GM19463 (cell line): Measurements from ENCODE around the gene HIPK4.
"Not testable (repeated sequence)": the region's sequence is repeated elsewhere in the genome, so short reads cannot be mapped to it uniquely, and the experiment has no call there.

Experiments
- ATAC-seq: cut with Tn5 transposase; IDR thresholded peaks from one replicate; pipeline ENCODE4 v1.9.1; 2021; ENCODE audit warnings: mild to moderate bottlenecking, moderate library complexity; ENCODE audit not compliant: unreplicated experiment

Gene HIPK4

DNA sequence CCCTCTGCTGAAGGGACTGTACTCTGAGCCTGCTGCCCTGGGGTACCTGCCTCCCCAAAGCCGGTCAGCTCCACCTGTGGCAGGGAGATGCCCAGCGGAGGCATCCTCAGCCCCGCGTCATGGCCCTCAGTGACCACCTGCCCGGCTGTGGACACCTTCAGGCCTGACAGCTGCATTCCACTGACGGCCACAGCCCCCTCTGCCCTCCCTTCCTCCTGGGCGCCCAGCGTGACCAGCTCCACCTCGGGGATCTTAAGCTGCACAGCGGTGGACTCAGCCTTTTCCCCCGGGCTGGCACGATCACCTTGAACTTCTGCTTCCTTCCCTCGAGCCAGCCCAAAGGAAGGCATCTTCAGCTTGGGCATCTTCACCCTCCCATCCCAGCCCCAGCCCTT is 4.8 kb upstream of the HIPK4 start:
- no peak for ATAC-seq

DNA sequence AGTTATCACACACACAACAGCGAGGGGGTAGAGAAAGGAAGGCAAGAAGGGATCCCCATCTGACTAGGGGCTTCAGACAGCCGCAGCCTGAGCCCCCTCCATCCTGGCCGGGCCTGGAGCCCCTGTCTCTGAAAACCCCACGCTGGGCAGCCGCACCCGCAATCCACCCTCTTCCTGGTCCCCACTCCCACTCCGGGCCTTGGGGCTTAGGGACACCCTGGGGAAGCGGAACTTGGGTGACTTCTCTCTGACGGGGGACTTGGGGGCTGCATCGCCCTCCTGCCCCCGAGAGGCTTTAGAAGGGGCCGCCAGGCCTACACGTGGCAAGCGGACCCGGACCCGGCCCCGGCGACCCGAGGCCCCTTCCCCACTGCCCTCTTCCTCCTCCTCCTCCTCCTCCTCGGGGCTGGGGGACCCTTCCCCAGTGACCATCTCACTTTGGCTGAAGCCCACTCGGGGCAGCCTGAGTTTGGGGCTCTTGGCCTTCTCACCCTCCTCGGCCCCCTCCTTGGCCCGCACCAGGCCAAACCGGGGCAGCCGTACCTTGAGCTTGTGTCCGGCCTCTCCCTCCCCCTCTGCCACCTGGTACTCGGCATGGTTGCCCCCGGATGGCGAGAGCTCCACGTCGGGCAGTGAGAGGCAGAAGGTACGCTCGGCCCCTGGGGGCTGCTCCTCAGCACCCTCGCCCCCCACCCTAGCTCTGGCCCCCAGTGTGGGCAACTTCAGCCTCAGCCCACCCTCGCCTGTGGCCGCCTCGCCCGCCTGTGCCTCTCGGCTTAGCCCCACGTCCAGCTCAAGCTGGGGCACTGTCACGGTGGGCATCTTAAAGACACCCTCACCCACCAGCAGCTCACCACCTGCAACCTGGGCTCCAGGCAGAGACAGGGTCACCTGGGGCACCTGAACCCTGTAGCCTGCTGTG is 4.2 kb upstream of the HIPK4 start:
- ATAC-seq: no peak

DNA sequence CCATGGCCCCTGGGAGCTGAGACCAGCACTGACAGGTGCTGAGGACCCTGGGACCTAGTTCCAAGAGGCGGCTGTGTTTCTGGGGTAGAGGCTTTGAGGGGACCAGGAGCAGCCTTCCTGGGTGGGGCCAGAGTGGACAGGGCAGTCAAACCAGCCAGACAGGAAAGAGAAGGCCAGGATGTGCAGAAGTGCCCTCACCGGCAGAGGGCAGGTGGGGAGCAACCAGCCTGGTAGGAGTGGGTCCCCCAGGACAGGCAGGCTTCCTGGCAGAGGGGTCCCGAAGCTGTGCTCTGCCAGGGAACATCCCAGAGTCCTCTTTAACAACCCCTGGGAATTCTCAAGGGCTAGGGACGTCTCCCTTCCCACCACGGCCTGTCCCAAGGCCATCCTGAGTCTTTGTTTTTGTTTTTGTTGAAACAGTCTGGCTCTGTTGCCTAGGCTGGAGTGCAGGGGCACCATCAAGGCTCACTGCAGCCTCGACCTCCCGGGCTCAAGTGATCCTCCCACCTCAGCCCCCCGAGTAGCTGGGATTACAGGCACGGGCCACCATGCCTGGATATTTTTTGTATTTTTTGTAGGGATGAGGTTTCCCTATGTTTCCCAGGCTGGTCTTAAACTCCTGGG is 3.0 kb upstream of the HIPK4 start:
- ATAC-seq: no peak

- no peak for ATAC-seq
Measured at GRCh38 chr19:40392123-40392522, 2.1 kb upstream of the HIPK4 start.

GRCh38 chr19:40389404-40390083 is 437 bp downstream of the HIPK4 start:
- ATAC-seq: no peak

DNA sequence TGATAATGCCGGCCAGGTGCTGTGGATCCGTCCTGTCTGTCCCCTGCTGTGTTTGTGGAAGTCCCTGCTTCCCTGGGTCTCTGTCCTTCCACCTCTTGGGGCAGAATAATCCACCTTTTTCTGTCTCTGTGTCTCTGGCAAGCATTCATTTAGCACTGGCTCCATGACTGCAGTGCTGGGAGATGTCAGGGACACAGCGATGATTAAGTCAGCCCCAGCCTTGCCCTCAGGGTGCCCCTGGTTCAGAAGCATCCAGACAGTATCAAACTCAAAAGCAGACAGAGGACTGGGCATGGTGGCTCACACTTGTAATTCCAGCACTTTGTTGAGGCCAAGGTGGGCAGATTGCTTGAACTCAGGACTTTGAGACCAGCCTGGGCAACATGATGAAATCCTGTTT is 1.5 kb downstream of the HIPK4 start:
- ATAC-seq: no peak

DNA sequence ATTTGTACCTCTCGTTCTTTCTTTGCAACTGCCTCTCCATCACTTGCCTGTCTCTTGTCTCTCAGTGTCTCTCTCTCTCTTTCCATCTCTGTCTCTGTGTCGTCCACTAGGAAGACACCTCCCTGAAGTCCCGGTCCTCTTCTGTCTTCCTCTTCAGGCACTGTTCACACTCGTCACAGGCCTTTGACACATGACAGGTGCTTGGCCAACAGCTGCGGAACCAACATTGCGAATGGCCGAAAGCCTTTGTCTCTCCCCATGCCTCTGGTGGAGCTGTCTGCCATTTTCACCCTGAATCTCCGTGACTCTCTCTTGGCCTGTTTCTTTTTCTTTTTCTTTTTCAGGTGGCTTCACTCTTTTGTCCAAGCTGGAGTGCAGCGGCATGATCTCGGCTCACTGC is 2.8 kb downstream of the HIPK4 start:
- ATAC-seq: no peak

DNA sequence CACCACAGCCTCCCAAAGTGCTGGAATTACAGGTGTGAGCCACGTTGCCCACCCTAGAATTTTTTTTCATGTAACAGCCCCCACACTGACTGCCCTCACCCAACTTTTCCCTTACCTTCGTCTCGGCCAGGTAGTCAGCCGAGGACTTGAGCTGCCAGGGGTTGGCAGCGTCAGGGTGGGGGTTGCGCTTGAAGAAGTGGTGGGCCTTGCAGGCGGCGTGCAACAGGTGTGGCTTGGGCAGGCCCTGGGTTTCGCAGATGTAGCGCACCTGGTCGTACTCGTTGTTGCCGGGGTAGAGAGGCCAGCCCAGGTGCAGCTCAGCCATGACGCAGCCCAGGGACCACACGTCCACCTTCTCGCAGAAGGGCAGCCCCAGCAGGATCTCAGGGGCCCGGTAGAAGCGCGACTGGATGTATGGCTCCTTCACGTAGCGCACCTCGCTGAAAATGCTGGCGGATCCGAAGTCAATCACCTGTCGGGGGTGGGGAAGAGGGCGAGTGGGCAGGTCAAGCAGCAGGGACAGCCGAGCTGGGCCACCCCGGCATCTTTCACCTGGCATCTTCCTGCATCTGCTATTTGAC is 6.2 kb downstream of the HIPK4 start:
- ATAC-seq: no peak

GRCh38 chr19:40381321-40381720 is 8.7 kb downstream of the HIPK4 start:
- no peak for ATAC-seq

- ATAC-seq: no peak
Measured at GRCh38 chr19:40380199-40381037, 9.6 kb downstream of the HIPK4 start.

GRCh38 chr19:40379446-40380198 is 10.4 kb downstream of the HIPK4 start:
- no peak for ATAC-seq

GRCh38 chr19:40378509-40378908 is 11.5 kb downstream of the HIPK4 start:
- no peak for ATAC-seq

DNA sequence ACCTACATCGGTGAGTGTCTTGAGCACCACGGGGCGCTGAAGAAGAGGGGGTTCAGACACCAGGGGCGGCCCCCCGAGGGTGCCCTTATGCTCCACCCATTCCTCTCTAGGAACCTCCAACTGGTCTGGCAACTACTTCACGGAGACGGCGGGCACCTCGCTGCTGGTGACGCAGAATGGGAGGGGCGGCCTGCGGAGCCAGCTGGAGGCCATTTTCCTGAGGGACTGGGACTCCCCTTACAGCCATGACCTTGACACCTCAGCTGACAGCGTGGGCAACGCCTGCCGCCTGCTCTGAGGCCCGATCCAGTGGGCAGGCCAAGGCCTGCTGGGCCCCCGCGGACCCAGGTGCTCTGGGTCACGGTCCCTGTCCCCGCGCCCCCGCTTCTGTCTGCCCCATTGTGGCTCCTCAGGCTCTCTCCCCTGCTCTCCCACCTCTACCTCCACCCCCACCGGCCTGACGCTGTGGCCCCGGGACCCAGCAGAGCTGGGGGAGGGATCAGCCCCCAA is 12.1 kb downstream of the HIPK4 start:
- ATAC-seq: no peak

- ATAC-seq: no peak
Measured at GRCh38 chr19:40376286-40376862, 13.6 kb downstream of the HIPK4 start.

DNA sequence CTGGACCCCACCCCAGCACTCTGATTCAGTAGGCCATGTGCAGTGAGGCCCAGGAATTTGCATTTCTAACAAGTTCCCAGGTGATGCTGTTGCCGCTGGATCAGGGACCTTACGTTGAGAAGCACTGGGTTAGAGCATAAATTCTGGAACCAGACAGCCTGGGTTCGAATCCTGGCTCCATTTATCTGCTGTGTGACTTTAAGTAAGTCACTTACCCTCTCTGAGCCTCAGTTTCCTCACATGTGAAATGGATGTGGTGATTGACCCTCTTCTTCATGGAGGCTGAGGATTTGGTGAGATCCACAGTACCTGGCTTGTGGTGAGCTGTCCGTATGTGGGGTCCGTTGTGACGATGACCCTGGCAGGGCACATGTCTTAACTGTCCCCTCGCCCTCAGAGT is 15.9 kb downstream of the HIPK4 start:
- no peak for ATAC-seq

DNA sequence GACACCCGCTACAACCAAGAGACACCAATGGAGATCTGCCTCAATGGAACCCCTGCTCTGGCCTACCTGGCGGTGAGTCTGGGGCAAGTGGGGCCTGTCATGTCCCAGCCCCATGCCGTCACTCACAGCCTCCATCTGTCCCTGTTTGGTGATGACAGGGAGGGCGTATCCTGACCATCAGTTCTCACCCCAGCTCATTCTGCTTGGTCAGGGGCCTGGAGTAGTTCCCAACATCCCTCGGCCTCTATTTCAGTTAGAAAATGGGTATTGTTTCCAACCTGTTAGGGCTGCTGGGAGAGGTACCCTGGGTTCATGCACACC is 18.2 kb downstream of the HIPK4 start:
- ATAC-seq: no peak

GRCh38 chr19:40370997-40371801 is 18.8 kb downstream of the HIPK4 start:
- ATAC-seq: no peak

- ATAC-seq: not testable (repeated sequence)
Measured at GRCh38 chr19:40370253-40370652, 19.7 kb downstream of the HIPK4 start.

- no peak for ATAC-seq
Measured at GRCh38 chr19:40369797-40370196, 20.2 kb downstream of the HIPK4 start.
